PFSK-1 (cell line): ENCODE results near the gene P2RY11.

Experiments used
- POLR2AphosphoS5 ChIP-seq: IDR thresholded peaks from 2 replicates; pipeline ENCODE4 v1.6.1; 2012; ENCODE audit warnings: low read depth, mild to moderate bottlenecking, control low read depth, low read length, moderate library complexity
- SIN3A ChIP-seq: IDR thresholded peaks from 2 replicates; pipeline ENCODE4 v1.6.1; 2012; ENCODE audit warnings: mild to moderate bottlenecking, low read length, moderate library complexity, borderline replicate concordance; ENCODE audit not compliant: insufficient read depth
- TAF1 ChIP-seq: IDR thresholded peaks from 2 replicates; pipeline ENCODE4 v1.6.1; 2012; ENCODE audit warnings: low read length, control low read depth, borderline replicate concordance; ENCODE audit not compliant: insufficient read depth
- TF ChIP-seq, protein P1 (sequence below), 2 experiments: IDR thresholded peaks; 2 replicates each; pipeline versions ENCODE4 v1.6.1 to v1.8.0; 2011 to 2012; ENCODE audit warnings: low read depth in 2 of 2, low read length in 2 of 2, control low read depth in 1 of 2, inconsistent platforms in 1 of 2, mild to moderate bottlenecking in 1 of 2, moderate library complexity in 1 of 2; ENCODE audit not compliant: insufficient read depth in 1 of 2

DNA sequence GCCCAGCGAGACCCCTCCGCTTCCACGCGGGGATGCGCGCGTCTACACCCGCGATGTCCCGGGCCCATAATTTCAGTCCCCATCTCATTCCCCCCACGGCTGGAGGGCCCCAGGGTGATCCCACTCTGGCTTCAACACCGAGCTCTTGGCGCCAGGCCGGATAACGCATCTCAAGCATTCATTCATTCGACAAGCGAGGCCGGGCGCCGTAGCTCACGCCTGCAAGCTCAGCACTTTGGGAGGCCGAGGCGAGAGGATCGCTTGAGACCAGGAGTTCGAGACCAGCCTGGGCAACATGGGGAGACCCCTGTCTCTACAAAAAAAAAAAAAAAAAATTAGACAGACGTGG, 14.9 kb upstream of the P2RY11 start:
- TF ChIP-seq TAF1 (no peak), POLR2AphosphoS5 (no peak), SIN3A (no peak)
- TF ChIP-seq, protein P1, sequence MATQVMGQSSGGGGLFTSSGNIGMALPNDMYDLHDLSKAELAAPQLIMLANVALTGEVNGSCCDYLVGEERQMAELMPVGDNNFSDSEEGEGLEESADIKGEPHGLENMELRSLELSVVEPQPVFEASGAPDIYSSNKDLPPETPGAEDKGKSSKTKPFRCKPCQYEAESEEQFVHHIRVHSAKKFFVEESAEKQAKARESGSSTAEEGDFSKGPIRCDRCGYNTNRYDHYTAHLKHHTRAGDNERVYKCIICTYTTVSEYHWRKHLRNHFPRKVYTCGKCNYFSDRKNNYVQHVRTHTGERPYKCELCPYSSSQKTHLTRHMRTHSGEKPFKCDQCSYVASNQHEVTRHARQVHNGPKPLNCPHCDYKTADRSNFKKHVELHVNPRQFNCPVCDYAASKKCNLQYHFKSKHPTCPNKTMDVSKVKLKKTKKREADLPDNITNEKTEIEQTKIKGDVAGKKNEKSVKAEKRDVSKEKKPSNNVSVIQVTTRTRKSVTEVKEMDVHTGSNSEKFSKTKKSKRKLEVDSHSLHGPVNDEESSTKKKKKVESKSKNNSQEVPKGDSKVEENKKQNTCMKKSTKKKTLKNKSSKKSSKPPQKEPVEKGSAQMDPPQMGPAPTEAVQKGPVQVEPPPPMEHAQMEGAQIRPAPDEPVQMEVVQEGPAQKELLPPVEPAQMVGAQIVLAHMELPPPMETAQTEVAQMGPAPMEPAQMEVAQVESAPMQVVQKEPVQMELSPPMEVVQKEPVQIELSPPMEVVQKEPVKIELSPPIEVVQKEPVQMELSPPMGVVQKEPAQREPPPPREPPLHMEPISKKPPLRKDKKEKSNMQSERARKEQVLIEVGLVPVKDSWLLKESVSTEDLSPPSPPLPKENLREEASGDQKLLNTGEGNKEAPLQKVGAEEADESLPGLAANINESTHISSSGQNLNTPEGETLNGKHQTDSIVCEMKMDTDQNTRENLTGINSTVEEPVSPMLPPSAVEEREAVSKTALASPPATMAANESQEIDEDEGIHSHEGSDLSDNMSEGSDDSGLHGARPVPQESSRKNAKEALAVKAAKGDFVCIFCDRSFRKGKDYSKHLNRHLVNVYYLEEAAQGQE (IDR thresholded peaks at IDR 0.05; ENCODE audit: insufficient read depth in 1 of 2, low read depth in 2 of 2, low read length in 2 of 2): no peak
